Activated CD8-positive, alpha-beta memory T cell treated with anti-CD3 and anti-CD28 coated beads, Interleukin-2, amount 10 ng/mL, durations not matched to agents 7 days and 5 days (primary cell): ENCODE data around the gene TSPAN9. TPM values are rescaled to one million over a fixed set of nuclear protein-coding genes. Genes with fewer than 3 reads are reported as not detected.

ENCODE experiments used
- ATAC-seq: fragments of 150-1000 bp; cut with Tn5 transposase; one replicate; pipeline ENCODE4 v1.10.0; 2021; ENCODE audit warnings: moderate library complexity
- CTCF ChIA-PET: fragments of 350-600 bp; sonication (Branson Sonifier 250); formaldehyde crosslinking; loops from one replicate; lab custom pipeline; 2021; ENCODE audit warnings: antibody characterized with exemption; lab: Charles Lee
- DNase-seq: peaks from one replicate; pipeline ENCODE4 v3.0.0-alpha.2; 2020
- H3K27ac Mint-ChIP-seq: one replicate; pipeline ENCODE4 v1.8.0; 2021; ENCODE audit warnings: mild to moderate bottlenecking, mixed read lengths
- H3K27me3 Mint-ChIP-seq: one replicate; pipeline ENCODE4 v1.8.0; 2021; ENCODE audit warnings: mixed read lengths
- H3K36me3 Mint-ChIP-seq: one replicate; pipeline ENCODE4 v1.8.0; 2021; ENCODE audit warnings: mild to moderate bottlenecking, mixed read lengths
- H3K4me1 Mint-ChIP-seq: one replicate; pipeline ENCODE4 v1.8.0; 2021; ENCODE audit warnings: mixed read lengths
- H3K4me3 Mint-ChIP-seq: one replicate; pipeline ENCODE4 v1.8.0; 2021; ENCODE audit warnings: mild to moderate bottlenecking, moderate library complexity, mixed read lengths
- H3K9me3 Mint-ChIP-seq: one replicate; pipeline ENCODE4 v1.8.0; 2022; ENCODE audit warnings: low read depth, mixed read lengths
- total RNA-seq, 2 experiments: library from RNA; stranded (reverse); gene quantifications; one replicate each; pipeline ENCODE4 v1.2.3, GENCODE V29; 2021

The TSPAN9 gene
- total RNA-seq, 2 experiments from 2014 or later: not detected

DNA sequence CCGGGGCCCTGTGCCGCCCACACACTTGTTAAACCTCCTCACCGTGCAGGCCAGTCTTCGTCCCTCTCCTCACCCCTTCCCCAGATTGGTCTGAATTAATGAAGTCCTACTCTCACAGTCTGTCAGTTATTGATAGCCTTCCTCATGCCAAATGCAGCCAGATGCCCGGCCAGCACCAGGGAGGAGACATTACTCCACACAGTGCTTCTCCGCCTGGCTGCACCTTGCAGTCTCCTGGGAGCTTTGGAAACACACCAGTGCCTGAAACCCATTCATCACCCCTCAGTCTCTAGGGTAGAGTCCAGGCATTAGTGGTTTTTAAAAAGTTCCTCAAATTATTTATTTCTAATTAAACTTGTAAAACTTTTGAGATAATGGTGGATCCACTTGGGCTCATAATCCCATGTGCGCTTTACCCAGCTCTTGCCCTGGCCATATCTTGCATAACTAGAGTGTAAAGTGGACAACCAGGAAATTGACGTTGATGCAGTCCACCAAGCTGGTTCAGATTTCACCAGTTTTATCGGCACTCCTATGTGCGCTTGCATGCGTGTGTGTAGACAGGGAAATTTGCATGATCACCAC, 38.2 kb upstream of the TSPAN9 start:
- Mint-ChIP-seq H3K27ac (no peak overlapping the region), H3K36me3 (no peaks in the 10 kb centered on the region), H3K27me3 (peaks cover 15% of the 10 kb centered on the region), H3K4me3 (no peak overlapping the region), H3K9me3 (no peaks in the 10 kb centered on the region), H3K4me1 (no peaks in the 10 kb centered on the region)
- no peak for ATAC-seq
- no peak for DNase-seq
- CTCF ChIA-PET: no interaction called here

DNA sequence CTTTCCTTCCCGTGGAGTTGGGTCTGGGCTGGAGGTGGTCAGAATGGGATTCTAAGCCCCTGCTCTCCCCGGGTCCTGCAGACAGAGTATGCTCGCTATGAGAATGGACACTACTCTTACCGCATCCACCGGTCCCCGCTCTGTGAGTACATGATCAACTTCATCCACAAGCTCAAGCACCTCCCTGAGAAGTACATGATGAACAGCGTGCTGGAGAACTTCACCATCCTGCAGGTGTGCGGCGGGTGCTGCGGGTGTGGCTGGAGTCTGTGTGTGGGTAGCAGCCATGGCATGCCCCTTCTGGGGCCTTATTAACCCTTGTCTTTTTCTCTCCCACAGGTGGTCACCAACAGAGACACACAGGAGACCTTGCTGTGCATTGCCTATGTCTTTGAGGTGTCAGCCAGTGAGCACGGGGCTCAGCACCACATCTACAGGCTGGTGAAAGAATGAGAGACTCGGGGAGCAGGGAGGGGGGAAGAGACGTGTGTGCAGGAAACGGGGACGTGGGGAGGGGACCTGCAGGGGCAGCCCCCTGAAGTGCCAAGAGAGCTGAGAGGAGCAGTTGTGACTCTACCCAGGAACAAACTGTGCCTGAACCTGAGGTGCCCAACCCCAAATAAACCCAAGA, 37.0 kb upstream of the TSPAN9 start:
- peaks cover 15% of the 10 kb centered on the region for H3K27me3 Mint-ChIP-seq
- H3K4me1 Mint-ChIP-seq: no peaks in the 10 kb centered on the region
- ATAC-seq: no peak
- no peak overlapping the region for H3K27ac Mint-ChIP-seq
- no peaks in the 10 kb centered on the region for H3K36me3 Mint-ChIP-seq
- CTCF ChIA-PET: interaction anchor here (0.8 kb wide), 1 partner anchor 187 kb away, joined by 3 read pairs; no protein-coding TSS in a partner anchor
- H3K9me3 Mint-ChIP-seq: no peaks in the 10 kb centered on the region
- no peak overlapping the region for H3K4me3 Mint-ChIP-seq
- no peak for DNase-seq

DNA sequence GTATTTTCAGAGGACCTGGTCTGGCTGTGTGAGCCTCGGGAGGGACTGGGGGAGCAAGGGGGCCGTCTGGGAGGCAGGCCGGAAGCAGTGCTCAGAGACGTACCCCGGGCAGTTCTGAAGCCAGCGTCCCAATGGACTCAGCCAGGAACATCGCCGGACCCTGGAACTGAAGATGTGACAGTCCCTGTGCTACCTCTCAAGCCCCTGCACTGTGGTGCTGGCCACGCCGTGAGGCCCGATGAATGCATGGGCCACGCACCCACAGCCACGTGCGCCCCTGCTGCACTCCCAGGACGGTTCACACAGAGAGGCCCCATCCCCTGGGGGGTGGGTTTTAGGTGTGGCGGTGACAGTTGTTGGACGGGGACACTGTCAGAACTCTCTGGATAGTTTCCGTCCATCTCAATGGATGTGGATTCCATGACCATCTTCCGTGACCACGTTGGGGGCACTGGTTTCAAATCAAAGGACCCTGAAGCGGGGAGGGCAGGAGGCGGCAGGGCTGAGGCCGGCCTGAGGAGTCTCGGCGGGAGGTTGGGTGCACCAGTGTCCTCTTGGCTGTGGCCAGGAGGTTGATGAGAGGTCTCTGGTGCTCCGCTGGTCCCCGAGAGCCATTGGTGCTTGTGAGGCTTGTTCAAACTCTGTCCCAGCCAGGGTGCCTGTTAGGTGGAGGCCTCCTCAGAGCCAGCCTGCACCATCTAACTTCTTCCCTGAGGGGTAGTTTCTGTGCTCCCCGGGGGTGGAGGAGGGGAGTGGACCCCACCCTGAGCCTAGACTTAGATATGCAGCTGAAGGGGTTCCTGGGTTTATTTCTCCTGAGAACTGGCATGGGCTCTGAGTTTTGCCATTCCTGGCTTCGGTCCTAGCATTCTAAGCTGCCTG, 36.3 kb upstream of the TSPAN9 start:
- Mint-ChIP-seq H3K27ac (no peak overlapping the region), H3K27me3 (peaks cover 15% of the 10 kb centered on the region), H3K9me3 (no peaks in the 10 kb centered on the region), H3K4me1 (no peaks in the 10 kb centered on the region), H3K4me3 (no peak overlapping the region), H3K36me3 (no peaks in the 10 kb centered on the region)
- CTCF ChIA-PET: interaction anchor here (0.7 to 2.0 kb wide), 4 partner anchors 14 to 259 kb away, joined by 3 to 6 read pairs (median 4); no protein-coding TSS in a partner anchor
- DNase-seq (no peak), ATAC-seq (peak; percentile 25)

DNA sequence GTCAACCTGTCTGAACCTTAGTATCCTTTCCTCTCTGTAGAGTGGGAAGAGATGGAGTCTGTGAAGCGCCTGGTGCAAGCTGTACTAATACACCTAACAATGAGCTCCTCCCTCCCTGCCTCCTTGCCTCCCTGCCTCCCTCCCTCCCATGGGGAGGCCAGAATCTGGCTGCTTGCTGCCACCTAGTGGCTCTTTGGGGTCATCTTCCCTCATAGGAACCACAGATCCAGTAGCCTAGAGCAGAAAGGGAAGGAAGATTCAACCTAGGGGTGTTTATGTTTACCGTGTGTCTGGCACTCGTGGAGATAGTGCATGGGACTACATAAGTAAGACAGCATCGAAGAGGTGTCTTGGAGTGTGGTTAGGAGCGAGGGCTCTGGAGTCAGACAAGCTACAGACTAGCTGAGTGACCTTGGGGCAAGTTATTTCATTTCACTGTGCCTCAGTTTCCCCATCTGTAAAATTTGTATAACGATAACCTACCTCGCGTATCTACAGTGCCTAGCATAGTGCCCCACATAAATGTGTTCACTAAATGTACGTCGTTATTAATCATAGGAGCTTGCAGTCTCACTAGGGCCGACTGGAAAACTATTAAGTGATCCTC, 35.5 kb upstream of the TSPAN9 start:
- H3K36me3 Mint-ChIP-seq: no peaks in the 10 kb centered on the region
- CTCF ChIA-PET: interaction anchor here (0.7 to 2.0 kb wide), 4 partner anchors 15 to 258 kb away, joined by 3 to 6 read pairs (median 4); no protein-coding TSS in a partner anchor
- peak; percentile 93 for ATAC-seq

DNA sequence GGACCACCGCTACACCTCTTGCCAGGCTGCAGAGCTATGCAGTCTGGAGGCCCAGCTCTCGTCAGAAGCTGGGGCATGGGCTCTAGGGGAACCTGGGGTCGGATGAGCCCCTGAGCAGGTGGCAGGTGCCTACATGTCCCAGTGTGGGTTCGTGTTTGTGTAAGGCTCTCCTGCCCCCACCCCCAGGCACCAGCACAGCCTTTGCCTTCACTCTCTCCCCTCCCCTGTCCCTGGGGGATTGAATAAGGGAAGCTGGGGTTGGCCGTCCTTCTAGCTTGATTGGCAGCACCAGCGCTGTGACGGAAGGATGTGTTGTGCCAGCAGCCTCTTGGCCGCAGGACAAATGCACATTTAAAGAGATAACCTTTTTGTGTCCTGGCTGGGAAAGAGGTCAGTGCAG, 34.8 kb upstream of the TSPAN9 start:
- H3K4me3 Mint-ChIP-seq: no peak overlapping the region
- no peaks in the 10 kb centered on the region for H3K9me3 Mint-ChIP-seq
- H3K36me3 Mint-ChIP-seq: no peaks in the 10 kb centered on the region
- H3K4me1 Mint-ChIP-seq: no peaks in the 10 kb centered on the region
- peaks cover 15% of the 10 kb centered on the region for H3K27me3 Mint-ChIP-seq
- no peak overlapping the region for H3K27ac Mint-ChIP-seq
- CTCF ChIA-PET: interaction anchor here (1.3 to 2.0 kb wide), 3 partner anchors 16 to 258 kb away, joined by 3 to 6 read pairs (median 5); no protein-coding TSS in a partner anchor
- ATAC-seq (no peak), DNase-seq (no peak)

More for the DNA sequence above, 35.5 kb upstream of the TSPAN9 start:
- Mint-ChIP-seq H3K4me1 (no peaks in the 10 kb centered on the region), H3K27ac (no peak overlapping the region), H3K4me3 (no peak overlapping the region), H3K9me3 (no peaks in the 10 kb centered on the region), H3K27me3 (peaks cover 15% of the 10 kb centered on the region)
- peak; percentile 74 for DNase-seq

DNA sequence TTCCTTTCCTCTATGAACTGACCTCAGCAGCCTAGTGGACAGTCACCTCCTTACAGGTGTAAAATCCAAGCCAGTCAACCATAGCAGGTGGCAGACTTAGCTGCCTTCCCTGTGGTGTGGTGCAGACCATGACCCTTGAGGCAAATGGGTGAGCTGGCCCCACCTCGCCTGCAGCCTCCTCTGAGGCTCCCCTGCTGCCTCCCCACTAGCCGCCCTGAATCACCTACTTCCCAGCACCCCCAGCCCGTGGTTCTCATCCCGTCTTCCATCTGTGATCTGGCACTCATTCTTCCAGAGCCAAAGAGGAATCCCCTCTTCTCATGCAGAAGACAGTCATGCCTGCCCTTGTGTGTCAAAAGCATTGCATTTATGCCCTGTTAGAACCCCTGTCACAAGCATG, 34.4 kb upstream of the TSPAN9 start:
- Mint-ChIP-seq H3K9me3 (no peaks in the 10 kb centered on the region), H3K4me1 (no peaks in the 10 kb centered on the region), H3K36me3 (no peaks in the 10 kb centered on the region), H3K4me3 (no peak overlapping the region), H3K27me3 (peaks cover 15% of the 10 kb centered on the region), H3K27ac (no peak overlapping the region)
- CTCF ChIA-PET: interaction anchor here (1.3 to 2.0 kb wide), 2 partner anchors 155 to 257 kb away, joined by 3 to 6 read pairs; no protein-coding TSS in a partner anchor
- DNase-seq: no peak
- no peak for ATAC-seq

DNA sequence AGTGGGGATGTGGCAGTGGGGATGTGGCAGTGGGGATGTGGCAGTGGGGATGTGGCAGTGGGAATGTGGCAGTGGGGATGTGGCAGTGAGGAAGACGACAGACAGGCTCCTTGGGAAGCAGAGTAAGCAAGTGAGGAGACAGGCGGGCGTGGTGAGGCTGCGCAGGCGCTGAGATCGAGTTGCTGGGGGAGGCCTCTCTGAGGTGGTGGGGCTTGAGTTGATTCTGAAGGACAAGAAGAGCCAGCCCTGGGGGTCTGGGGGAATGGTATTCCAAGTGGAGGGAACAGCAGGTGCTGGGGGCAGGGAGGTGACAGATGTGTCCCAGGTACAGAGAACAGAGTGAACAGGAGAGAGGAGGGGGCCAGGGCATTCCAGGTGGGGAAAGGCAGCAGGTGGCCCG, 33.8 kb upstream of the TSPAN9 start:
- Mint-ChIP-seq H3K4me3 (no peak overlapping the region), H3K27me3 (peaks cover 15% of the 10 kb centered on the region), H3K36me3 (no peaks in the 10 kb centered on the region), H3K27ac (no peak overlapping the region), H3K4me1 (no peaks in the 10 kb centered on the region), H3K9me3 (no peaks in the 10 kb centered on the region)
- ATAC-seq (no peak), DNase-seq (no peak)
- CTCF ChIA-PET: no interaction called here

DNA sequence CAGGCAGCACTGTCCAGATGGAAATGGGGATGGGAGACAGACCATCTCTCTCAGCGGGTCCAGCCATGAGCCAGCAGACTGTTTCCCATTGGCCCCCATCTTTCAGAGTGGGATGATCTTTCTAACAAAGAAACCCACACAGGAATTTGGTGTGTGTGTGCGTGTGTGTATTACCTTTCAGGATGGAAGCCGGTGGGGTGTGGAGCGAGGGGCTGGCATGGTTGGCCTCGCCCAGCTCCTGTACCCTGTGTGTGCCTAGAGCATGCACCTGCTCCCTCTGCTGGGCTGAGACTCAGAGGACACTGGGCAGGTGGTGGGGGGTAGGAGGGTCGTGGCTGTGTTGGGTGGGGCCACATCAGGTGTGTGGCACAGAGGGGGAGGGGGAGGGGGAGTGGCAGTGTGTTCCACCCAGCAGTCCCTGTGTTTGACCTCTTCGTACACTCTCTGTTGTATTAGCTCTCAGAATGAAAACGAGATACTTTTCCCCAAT, 33.0 kb upstream of the TSPAN9 start:
- ATAC-seq (no peak), DNase-seq (no peak)
- Mint-ChIP-seq H3K9me3 (no peaks in the 10 kb centered on the region), H3K4me1 (no peaks in the 10 kb centered on the region), H3K36me3 (no peaks in the 10 kb centered on the region), H3K27me3 (peaks cover 19% of the 10 kb centered on the region), H3K27ac (no peak overlapping the region), H3K4me3 (no peak overlapping the region)
- CTCF ChIA-PET: no interaction called here

DNA sequence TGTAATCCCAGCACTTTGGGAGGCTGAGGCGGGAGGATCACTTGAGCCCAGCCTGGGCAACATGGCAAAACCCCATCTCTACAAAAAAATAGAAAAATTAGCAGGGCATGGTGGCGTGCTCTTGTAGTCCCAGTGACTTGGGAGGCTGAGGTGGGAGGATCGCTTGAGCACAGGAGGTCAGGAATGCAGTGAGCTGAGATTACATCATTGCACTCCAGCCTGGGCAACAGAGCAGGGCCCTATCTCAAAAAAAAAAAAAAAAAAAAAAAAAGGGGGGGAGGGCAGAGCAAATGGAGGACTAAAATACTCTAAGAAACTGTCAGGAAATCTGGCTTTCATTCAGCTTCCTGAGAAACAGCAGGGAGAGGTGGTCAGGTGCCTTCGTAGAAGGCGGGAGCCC, 31.7 kb upstream of the TSPAN9 start:
- CTCF ChIA-PET: interaction anchor here (1.0 kb wide), 1 partner anchor 11 kb away, joined by 3 read pairs; no protein-coding TSS in a partner anchor
- ATAC-seq (no peak), DNase-seq (no peak)
- no peak overlapping the region for H3K4me3 Mint-ChIP-seq
- H3K9me3 Mint-ChIP-seq: no peaks in the 10 kb centered on the region
- H3K4me1 Mint-ChIP-seq: no peaks in the 10 kb centered on the region
- no peak overlapping the region for H3K27ac Mint-ChIP-seq
- H3K27me3 Mint-ChIP-seq: peaks cover 30% of the 10 kb centered on the region
- H3K36me3 Mint-ChIP-seq: no peaks in the 10 kb centered on the region

DNA sequence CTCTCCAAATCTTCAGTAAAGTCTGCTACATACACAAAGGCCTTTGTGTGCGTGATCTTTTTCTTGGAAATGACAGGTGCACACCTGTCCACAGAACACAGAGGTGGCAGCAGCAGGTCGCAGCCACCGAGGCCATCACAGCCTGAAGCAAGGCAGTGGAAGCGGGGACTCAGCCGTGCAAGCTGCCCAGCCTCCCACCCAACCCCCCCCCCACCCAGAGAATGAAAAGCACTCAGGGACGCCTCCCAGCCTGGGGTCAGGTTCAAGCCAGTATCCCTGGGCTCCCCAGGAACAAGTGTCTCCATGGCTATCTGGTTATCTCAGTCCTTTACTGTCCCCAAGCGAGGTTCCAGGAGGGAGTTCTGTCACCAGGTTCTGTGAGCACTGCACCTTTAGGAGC, 31.2 kb upstream of the TSPAN9 start:
- DNase-seq: no peak
- Mint-ChIP-seq H3K27me3 (peaks cover 30% of the 10 kb centered on the region), H3K4me3 (no peak overlapping the region), H3K9me3 (no peaks in the 10 kb centered on the region), H3K27ac (no peak overlapping the region), H3K4me1 (no peaks in the 10 kb centered on the region), H3K36me3 (no peaks in the 10 kb centered on the region)
- ATAC-seq: no peak
- CTCF ChIA-PET: interaction anchor here (1.0 kb wide), 1 partner anchor 11 kb away, joined by 3 read pairs; no protein-coding TSS in a partner anchor

DNA sequence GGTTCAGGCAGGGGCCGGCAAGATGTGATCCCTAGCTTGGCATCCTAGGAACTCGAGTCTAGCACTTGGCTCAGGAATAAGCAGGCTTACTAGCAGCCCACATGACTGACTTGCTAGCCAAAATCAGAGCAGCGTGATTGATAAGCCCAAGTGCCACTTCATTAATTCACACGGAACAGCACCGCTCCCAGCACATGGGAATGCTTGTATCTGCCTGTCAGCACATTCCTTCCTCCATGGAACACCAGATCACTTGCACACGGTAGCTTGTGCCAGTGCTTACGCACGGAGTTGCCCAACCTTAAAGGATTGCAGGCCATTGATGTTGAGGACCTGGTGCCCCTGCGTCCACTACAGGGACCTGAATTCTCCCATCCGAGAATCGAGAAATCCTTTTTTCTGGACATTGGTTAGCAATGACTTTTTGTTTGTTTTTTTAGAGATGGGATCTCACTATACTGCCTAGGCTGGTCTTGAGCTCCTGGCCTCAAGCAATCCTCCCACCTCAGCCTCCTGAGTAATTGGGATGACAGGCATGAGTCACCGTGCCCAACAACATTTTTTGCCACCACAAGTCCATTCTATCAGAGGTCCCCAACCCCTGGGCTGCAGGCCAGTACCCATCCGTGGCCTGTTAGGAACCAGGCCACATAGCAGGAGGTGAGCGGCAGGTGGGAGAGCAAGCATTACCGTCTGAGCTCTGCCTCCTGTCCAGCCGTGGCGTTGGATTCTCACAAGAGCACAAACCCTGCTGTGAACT, 30.6 kb upstream of the TSPAN9 start:
- ATAC-seq (no peak), DNase-seq (no peak)
- Mint-ChIP-seq H3K27me3 (peaks cover 29% of the 10 kb centered on the region), H3K27ac (no peak overlapping the region), H3K36me3 (no peaks in the 10 kb centered on the region), H3K4me3 (no peak overlapping the region), H3K4me1 (no peaks in the 10 kb centered on the region), H3K9me3 (no peaks in the 10 kb centered on the region)
- CTCF ChIA-PET: no interaction called here

DNA sequence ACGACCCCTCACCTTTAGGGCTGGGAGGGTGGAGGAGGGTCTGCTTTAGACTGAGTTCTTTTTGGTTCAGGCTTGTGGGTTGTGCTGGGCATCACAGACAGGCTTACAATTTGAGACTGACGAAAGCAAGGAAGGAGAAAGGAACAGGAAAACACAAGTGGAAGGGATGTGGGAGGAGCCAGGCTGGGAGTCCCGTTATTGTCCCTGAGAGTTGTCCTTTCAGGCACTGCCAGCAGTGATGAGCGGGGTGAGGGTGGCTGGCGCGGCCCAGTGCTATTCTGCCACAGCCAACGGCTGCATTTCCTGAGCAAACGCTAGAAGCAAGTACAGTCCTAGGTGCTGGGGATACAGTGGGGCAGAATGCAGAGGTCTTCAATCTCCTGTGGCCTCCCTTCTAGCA, 29.2 kb upstream of the TSPAN9 start:
- Mint-ChIP-seq H3K9me3 (no peaks in the 10 kb centered on the region), H3K4me3 (no peak overlapping the region), H3K27me3 (peaks cover 24% of the 10 kb centered on the region), H3K27ac (no peak overlapping the region), H3K4me1 (no peaks in the 10 kb centered on the region), H3K36me3 (no peaks in the 10 kb centered on the region)
- ATAC-seq: no peak
- CTCF ChIA-PET: no interaction called here
- no peak for DNase-seq
